Measurements from ENCODE around the gene SYT10.

- TF ChIP-seq EZH2 (IDR thresholded peaks at IDR 0.05; ENCODE audit: borderline replicate concordance, low read length) (no peak), CTCF (conservative IDR thresholded peaks at IDR 0.05 in 1 of 2, IDR thresholded peaks at IDR 0.05 in 1 of 2; ENCODE audit: extremely low read depth in 1 of 2, insufficient read depth in 1 of 2, low read depth in 1 of 2, low read length in 2 of 2) (no peak)
Measured at GRCh38 chr12:33370318-33370717, 69.3 kb downstream of the SYT10 start.
